T-helper 22 cell (primary cell): ENCODE results near the gene DGLUCY.
"Not testable (repeated sequence)": the region's sequence is repeated elsewhere in the genome, so short reads cannot be mapped to it uniquely, and the experiment has no call there.

Experiments
- DNase-seq: peaks from one replicate; pipeline ENCODE4 v3.0.0-alpha.2; 2020; ENCODE audit warnings: low read depth

The DGLUCY gene

DNA sequence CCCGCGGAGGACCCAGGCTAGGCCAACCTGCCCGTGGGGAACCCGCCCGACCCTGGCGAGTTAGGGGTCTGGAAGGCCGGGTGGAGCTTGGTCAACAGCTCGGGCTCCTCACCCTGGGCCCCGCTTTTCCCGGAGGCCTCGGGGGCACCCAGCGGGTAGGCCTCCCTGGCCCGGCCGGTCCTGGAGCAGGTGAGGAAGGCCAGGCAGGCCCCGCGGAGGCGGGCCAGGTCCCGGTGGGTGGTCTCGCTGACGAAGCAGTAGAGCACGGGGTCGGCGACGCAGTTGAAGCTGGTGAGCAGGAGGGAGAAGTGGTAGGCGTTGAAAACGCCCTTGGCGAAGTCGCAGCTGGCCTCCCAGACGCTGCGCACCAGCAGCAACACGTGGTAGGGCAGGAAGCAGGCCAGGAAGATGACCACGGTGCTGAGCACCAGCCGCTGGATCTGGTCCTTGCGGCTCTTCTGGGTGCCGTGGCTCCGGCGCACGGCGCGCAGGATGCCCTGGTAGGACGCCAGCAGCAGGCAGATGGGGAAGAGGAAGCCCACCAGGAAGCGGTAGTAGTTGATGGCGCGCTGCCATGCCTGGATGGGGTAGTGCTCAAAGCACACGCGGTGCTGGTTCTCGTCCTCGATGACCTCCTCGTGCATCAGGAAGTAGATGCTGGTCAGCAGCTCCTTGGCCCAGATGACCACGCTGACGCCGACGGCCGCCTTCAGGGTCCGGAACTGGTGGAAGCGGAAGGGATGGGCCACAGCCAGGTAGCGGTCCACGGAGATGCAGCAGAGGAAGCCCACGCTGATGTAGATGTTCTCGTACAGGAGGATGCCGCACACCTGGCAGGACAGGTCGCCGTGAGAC lies 120.3 kb downstream of the DGLUCY start:
- DNase-seq = no peak

DNA sequence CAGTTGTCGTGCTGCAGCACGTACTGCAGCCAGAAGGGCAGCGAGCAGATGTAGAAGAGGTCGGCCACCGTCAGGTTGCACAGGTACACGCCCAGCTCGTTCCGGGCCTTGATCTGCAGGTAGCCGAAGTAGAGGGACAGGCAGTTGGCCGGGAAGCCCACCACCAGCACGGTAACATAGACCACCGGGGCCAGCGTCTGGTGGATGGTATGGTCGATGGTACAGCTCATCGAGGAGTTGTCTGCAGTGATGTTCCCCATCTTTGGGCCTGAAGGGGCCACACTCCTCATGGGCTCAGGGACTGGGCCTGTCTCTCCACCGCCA lies 120.9 kb downstream of the DGLUCY start:
- DNase-seq = no peak

DNA sequence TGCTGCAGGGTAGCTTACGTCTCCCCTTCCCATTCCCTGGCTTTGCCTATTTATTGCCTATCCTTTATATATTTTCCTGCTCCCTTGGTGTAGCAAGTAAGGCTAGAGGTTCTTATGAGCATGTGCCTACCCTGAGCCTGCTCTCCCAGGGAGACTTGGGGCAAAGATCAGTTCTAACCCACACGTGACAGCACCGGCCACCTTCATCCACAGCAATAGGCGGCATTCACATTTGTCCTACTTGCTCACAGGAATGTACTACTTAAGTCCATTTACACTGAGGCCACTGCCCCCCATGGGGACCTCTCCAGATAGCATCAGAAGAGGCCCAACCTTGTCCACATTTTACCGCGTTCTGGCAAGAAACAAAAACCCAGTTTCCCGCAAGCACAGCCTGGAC lies 122.0 kb downstream of the DGLUCY start:
- DNase-seq = no peak

DNA sequence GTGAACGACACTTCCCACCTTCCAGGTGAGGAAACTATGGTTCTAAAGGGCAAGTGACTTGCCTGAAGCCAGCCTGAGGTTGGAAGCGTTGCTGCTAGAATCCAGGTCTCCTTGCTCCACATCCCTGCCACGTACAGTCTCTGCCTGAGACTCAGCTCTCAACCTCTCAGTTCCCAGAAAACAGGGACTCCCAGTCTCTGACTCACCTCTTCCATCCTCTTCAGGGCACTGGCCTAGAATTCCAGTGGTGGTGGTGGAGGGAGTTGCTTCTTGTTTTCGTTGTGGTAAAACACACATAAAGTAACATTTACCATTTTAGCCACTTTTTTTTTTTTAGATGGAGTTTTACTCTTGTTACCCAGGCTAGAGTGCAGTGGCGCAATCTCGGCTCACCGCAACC lies 123.3 kb downstream of the DGLUCY start:
- DNase-seq = no peak

DNA sequence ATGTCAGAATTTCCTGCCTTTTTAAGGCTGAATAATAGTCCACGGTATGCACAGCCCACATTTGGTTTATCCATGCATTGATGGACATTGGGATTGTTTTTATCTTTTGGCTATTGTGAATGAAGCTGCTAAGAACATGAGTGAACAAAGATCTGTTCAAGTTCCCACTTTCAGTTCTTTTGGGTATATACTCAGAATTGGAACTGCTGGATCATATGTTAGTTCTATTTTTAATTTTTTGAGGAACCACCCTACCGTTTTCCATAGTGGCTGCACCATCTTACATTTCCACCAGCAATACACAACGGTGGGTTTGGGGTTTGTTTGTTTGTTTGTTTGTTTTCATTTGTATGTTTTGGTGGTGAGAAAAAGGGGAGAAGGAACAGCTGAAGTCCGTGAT lies 124.2 kb downstream of the DGLUCY start:
- no peak for DNase-seq

DNA sequence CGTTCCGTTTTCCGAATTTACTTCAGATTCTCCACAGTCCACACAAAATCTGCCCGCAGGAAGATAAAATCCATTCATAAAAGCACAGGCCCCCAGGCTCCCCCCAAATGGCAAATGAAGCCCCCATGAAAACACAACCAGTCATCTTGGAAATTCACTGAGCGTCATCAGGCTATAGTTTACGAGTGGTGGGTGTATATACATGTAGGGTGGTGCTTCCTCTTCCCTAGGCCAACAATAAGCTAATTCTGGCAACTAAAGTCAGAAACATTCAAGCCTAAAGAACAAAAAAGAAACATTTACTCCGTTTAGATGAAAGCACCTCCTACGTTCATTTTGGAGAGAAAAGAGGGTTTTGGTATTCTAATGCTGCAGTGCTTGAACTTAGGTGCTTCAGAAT lies 124.8 kb downstream of the DGLUCY start:
- DNase-seq = no peak

DNA sequence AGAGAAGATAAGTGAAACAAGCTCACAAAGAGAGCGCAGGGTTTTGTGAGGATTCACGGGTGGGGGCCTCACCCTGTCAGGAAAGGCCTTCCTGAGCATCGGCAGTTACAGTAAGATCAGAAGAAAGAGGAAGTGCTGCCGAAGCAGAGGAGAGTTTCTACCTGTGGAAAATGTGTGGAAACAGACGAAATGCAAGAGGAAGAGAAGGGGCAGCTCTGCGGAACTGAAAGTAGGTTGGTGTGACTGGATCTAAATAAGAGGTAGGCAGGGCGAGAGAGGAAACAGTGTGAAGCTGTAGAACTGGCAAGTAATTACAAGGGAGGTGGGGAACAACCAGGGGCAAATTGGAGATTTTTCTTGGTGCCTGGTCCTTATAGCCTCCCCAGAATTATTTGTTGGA lies 128.0 kb downstream of the DGLUCY start:
- no peak for DNase-seq

DNA sequence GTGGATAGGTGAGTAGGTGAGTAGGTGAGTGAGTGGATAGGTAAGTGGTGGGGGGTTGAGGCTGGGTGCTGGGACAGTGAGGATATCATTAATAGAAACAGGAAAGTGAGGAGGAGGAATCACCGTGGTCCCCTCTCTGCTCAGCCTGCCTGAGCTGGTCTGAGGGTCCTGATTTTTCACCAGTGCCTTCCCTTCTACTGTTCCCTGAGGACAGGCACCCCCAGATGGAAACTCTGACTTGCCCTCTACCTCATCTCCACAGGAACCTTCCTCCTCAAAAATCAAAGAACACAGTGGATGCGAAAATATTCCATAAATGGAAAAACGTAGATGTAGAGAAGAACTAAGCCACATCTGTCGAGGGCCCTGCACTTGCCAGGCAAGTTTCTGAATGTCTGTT lies 128.8 kb downstream of the DGLUCY start:
- DNase-seq = no peak

DNA sequence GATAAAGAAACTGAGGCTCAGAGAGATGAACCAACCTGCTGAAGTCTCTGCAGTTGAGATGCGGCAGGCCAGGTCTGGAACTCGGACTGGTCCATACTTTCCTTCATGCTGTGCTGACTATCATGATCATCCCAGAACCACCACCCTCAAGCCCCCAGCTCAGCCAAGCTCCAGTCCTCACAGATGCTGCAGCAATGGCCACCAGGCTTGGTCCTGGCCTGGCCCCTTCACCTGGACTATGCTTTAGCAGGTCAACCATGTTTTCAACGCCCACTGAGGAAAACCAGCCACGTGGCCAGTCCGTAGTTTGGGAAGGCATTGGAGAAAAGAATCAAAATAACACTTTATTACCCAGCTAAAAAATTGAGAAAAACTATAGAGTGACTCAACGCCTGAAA lies 129.2 kb downstream of the DGLUCY start:
- no peak for DNase-seq

DNA sequence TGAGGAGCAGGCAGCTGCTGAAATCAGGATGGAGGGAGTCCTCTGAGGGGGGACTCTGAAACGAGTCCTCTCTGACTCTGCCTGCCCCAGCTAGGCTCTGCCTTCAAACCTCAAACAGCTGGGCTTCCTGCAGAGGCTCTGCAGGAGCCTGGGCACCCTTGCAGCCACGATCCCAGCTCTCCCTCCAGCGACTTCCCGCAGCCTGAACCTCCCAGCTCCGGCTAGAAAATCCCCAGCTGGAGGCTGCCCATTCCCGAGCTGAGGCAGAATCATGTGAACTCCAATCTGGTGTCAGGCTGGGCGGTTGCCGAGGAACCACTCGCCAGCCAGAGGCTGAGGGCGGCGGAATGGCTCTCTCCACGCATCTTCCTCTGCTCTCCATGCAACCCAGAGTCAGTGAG lies 130.6 kb downstream of the DGLUCY start, which contains the start of gene GPR68:
Gene GPR68, minus strand, starts transcription at position 204 of the 401 bp plus-strand sequence. CDS start 9,654 bp downstream, outside the sequence.
- no peak for DNase-seq

DNA sequence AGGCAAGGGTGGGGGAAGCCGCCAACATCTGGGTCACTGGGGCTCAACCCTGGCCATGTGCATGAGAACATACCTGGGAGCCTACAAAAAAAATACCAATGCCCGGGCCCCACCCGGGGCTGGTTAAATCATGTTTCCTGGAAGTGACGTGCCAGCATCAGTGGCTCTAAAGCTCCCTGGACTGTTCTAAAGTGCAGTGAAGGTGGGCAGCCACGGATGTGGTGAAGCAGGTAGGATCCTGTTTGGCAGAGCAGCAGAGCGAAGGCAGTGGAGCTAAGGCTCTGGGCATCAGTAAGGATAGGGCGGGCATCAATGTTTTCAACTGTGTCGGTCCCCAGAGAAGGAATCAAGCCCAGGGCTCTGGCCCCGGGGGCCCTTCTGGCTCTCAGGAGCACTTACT lies 131.2 kb downstream of the DGLUCY start:
- peak; percentile 77 for DNase-seq

DNA sequence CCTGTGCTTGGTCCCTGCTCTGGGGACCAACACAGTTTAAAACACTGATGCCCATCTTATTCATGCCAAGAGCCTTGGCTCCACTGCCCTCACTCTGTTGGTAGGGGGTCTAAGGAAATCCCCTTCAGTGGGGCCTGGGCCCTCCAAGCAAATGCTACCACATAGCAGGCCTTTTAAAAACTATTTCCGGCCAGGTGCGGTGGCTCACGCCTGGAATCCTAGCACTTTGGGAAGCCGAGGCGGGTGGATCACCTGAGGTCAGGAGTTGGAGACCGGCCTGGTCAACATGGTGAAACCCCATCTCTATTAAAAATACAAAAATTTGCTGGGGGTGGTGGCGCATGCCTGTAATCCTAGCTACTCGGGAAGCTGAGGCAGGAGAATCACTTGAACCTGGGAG lies 131.7 kb downstream of the DGLUCY start:
- not testable (repeated sequence) for DNase-seq

DNA sequence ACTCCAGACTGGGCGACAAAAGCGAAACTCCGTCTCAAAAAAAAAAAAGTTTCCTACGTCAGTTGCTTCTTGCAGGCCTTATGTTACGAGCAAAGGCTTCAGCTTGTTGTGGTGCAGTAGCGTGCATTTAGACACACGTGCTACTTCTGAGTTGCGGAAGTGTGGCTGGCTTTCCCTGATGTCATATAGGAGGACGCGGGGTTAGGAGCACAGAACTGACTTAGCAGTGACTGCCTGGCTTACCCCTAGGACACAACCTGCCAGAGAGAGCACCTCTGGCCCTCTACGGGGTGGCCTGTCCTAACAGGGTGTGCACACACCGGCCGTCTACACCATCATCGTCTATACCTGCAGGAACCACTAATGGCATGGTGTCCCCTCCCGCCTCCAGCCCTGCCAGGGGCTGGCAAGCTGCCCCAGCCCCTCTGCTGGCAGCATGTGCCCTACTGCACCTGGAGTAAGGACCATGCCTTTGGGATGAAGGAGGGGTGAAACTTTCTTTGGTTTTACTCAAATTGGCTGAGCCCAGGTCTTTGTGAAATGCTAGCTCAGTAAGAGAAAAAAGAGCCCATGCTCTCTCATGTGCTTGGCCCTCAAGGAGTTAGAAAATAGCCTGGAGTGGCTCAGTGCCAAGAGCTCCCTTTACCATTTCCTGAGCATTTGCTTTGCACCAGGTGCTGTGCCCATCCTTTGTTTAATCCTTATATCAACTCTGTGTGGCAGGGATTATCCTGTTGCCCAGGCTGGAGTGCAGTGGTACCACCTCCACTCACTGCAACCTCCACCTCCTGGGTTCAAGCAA lies 132.4 kb downstream of the DGLUCY start:
- DNase-seq = peak; percentile 88

DNA sequence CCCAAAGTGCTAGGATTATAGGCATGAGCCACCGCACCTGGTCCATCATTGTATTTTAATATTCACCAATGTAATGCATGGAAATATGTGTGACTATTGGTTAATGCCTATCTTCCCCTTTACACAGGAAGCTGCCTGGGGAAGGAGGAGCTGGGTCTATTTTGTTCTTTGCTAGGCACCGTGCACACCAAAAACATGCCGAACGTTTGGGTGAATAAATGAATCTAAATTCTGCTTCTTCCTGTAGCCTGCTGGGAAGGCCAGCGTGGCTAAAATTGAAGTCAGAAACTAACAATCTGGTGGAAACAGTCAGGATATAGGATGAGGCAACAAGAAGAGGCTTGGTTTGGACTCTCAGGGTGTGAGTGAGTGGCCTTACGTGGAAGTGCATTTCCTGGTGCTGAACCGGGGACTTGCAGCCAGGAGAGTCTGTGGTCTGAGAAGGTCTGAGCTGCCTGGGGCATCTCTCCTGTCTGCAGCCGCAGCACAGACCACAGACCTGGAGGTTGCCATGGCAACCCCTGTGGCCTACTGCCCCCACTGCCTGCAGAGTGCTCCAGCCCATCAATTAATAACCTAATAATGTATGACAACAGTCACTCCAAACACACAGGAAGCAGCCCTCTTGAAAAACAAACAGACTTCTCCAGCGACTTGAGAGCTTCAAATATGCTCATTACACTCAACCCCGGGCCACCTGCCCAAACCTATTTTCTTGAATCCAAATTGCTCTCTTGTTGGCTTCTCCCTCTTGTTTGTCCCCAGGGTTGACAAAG lies 136.2 kb downstream of the DGLUCY start:
- peak; percentile 69 for DNase-seq

DNA sequence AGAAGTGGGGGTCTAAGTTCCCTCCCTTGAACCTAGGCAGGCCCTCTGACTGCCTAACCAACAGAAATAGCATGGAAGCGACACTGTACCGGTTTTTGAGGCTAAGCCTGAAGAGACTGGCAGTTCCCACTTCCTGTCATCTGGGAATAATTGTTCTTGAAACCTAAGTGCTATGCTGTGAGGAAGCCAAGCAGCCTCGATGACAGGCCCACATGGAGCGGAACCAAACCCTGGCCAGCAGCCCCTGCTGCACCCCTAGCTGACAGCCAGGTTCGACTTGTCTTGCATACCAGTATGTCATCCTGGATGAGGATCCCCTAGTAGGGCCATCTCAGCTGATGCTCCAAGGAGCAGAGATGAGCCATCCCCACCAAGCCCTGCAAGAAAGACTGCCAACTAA lies 137.0 kb downstream of the DGLUCY start:
- DNase-seq = no peak

DNA sequence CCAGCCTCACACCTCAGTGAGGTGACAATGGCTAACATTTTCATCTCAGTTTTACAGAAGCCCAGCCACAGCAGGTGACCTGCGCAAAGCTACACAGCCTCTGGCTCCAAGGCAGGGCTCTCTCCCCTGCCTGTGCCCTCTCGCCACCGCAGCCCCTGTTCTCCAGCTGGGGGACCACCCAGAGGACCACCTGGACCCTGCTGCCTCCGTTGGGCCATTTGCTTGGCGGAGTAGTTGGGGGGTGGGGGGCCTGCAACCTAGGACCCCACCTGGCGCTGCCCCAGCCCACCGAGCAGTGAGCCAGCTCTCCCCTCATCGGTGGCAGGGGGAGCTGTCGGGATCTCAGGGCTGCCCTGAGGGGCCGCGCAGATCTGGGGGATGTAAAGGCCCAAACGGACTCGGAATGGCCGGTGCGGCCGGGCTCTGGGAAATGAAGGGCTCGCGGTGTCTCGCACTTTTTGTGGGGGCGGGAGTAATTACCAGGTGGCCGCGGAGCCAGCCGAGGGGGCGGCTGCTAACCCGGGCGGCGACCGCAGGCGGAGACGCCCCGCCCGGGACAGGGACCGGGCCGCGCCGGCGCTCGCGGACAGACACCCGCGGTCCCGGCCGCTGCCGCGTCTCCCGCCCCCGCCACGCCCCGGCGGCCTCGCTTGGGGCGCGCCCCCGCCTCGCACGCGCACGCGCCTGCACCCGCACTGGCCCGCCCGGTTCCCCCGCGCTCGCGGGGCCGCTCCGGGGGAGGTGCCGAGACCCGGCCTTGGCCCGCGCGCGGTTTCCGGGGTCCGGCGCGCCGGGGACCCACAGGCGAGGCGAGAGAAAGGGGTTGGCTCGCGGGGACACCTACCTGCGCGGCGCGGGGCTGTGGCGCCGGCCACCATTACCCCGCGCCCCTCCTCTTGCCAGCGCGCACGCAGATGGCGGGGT lies 139.3 kb downstream of the DGLUCY start:
- no peak for DNase-seq

DNA sequence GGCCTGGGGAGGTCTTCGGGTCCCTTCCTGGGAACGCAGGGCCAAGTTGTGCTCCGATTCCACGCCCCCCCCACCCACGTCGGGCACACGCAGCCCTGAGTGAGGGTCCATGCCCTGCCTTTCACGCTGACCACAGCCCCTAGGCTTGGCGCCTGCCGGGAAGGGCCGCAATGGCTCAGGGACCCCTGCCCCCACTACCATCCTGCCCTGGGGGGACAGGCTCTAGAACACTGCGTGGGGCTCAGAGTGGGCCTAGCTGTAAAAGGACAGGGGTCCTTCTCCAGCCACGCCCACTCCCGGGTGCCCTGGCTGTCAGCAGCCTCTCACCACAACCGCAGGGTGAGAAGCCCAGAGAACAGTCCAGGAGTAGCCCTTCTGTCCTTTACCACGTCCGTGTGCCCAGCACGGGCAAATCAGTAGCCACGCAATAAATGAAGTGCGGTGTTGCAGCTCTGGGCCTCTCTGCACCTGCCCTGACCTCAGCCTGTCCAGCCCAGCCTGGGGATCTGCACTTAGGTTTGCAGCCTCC lies 140.0 kb downstream of the DGLUCY start:
- DNase-seq = no peak

DNA sequence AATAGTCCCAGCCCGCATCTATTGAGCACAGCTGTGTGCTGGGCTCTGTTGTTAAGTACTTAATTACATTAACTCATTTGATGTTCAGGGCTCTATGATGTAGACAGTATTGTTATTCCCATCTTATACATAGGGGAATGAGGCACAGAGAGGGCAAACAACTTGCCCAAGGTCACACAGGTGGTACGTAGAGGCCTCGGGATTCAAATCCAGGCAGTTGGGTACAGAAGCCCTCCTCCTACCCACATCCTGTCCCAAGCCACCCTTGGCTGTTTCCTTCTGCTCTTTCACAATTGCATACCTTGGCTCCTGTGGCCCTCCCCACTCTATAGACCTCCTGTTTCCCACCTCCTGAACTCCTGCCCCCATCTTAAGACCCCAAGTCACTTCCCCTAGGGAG lies 140.6 kb downstream of the DGLUCY start:
- DNase-seq = no peak

DNA sequence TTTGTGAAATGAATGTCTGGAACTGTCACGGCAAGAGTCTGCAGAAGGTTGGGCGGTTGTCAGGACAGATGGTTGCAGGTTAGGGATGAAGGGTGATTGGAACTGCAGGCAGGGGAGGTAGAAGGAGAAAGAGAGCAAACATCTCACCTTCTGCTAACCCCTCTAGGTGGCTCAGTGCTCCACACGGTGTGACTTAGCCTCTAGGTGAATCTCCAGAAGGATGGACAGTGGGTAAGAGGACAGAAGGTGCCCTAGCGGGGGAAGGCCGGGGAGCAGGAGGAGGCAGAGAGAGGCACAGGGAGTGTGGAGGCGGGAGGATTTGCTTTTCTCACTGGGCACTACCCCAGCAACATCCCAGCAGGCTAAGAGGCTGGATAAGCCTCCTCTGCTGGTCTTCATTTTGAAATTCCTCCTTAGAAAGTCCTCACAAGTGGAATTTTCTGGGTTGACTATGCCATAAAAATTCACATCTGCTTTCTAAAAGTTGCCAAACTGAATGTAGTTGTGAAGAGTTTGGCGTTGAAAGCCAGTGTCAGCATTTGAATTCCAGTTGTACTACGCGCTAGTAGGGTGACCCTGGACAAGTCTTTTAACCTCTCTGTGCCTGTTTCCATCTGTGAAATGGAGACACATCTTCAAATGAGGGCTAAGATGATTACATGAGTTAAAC lies 141.3 kb downstream of the DGLUCY start:
- no peak for DNase-seq

DNA sequence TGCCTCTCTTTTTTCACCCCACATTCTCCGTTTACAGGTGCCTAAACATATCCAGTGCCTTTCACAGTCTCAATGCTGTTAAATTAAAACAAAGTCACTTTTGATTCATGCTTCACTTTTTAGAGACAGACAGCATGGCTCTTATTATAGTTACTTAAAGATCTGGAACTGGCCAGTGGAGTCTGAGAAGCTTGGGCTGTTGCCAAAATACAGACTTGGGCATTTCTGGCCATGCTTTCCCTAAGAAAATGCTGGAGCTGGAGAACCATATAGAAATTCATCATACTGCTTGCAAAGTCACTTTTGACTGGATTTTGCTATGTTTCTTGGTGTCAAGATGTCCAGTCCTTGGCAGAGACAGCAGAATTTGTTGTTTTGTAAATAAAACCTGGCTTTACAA lies 142.8 kb downstream of the DGLUCY start:
- DNase-seq = no peak
